Measurements from ENCODE around the gene CCDC102A. TPM values are rescaled to one million over a fixed set of nuclear protein-coding genes. Genes with fewer than 3 reads are reported as not detected.

The CCDC102A gene
- total and polyA plus RNA-seq, 9 of the 15 experiments (the other 6 are each of a cell fraction or from before 2014, with no cell fraction given): 0.03 to 4.9 (median 1.4) TPM

DNA sequence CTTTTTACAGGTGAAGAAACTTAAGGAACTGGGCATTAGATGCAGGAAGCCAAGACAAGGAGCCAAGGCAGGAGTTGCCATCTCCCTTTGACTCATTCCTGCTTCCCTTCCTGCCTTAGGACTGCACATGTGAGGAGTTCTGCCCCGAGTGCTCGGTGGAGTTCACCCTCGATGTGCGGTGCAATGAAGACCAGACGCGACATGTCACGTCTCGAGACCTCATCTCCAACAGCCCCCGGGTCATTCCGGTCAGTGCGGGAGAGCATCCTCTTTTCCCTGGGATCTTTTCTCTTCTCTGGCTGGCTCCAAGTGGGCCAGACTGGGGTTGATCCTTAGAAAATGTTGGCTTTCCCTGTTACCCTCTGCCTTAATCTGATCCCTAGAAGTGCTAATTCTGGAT, 67.3 kb downstream of the CCDC102A start:
- H3K9ac ChIP-seq (ENCODE audit: insufficient read depth in 1 of 2, low read depth in 2 of 2, low read length in 2 of 2): no peak overlapping the region
- H3K4me3 ChIP-seq: no peak overlapping the region
- H3K27ac ChIP-seq (ENCODE audit: extremely low read depth, low read depth, low read length): no peak overlapping the region
- no peak for ATAC-seq
- in situ Hi-C loops (cut with MboI): no loop called here
- peaks cover 90% of the 10 kb centered on the region for H3K36me3 ChIP-seq (ENCODE audit: control insufficient read depth, insufficient read depth, low read length)
- H3K79me2 ChIP-seq (ENCODE audit: control insufficient read depth, insufficient read depth, low read length): peaks cover 12% of the 10 kb centered on the region
- no TSS peak for BruUV-seq (replicated peaks)
- 0 out of 2 replicates have a peak, but pooled peaks cover 4% of the 10 kb centered on the region for H4K20me1 ChIP-seq (replicated peaks; ENCODE audit: control insufficient read depth, insufficient read depth, low read length)
- 87% methylated on average over 11 of the region's 11 CpGs for WGBS (ENCODE audit: insufficient coverage, low coverage, missing lambda C conversion rate)
- H3K27me3 ChIP-seq (ENCODE audit: control insufficient read depth in 2 of 2, insufficient read depth in 2 of 2, low read length in 2 of 2): no peaks in the 10 kb centered on the region
- H3K4me2 ChIP-seq (ENCODE audit: insufficient read depth, low read length): no peak overlapping the region
- no peak for DNase-seq (ENCODE audit: extremely low read depth in 1 of 4, low spot score in 3 of 4)
- H3K9me3 ChIP-seq (replicated peaks; ENCODE audit: control insufficient read depth, insufficient read depth, low read depth, low read length): no peaks in the 10 kb centered on the region
- no peak for FAIRE-seq
- H3K4me1 ChIP-seq (replicated peaks in 1 of 2; ENCODE audit: control insufficient read depth in 2 of 2, insufficient read depth in 2 of 2, low read length in 2 of 2): no peaks in the 10 kb centered on the region; a peak in 3 of 5 replicates
- ChIA-PET POLR2A (no interaction called here), CTCF (ENCODE audit: low intra/inter-chr PET ratio) (no interaction called here)
- H2AFZ ChIP-seq (ENCODE audit: low read depth, low read length): no peak overlapping the region
- intact Hi-C loops (cut with micrococcal nuclease): no loop called here
- H3K9me1 ChIP-seq (ENCODE audit: control insufficient read depth, insufficient read depth, low read length): peaks cover 3% of the 10 kb centered on the region
- TF ChIP-seq FOXA1 (IDR thresholded peaks at IDR 0.05; ENCODE audit: borderline replicate concordance) (no peak), NBN (IDR thresholded peaks at IDR 0.05; ENCODE audit: low read depth) (no peak), SAFB (IDR thresholded peaks at IDR 0.05; ENCODE audit: borderline replicate concordance, low read depth, low read length) (no peak), GATAD2A (IDR thresholded peaks at IDR 0.05) (no peak), TAF1 (IDR thresholded peaks at IDR 0.05; ENCODE audit: control insufficient read depth, extremely low read depth, insufficient read depth, low read length, severe bottlenecking) (no peak), ADNP (tag; IDR thresholded peaks at IDR 0.05) (no peak), NONO (IDR thresholded peaks at IDR 0.05; ENCODE audit: low read depth in 2 of 2, low read length in 1 of 2) (no peak), DMBX1 (CRISPR knock-in tag; IDR thresholded peaks at IDR 0.05; ENCODE audit: borderline replicate concordance) (no peak), SMAD1 (IDR thresholded peaks at IDR 0.05; ENCODE audit: low read depth, low read length, partially characterized antibody) (no peak), BCOR (IDR thresholded peaks at IDR 0.05) (no peak)
- TF ChIP-seq, protein P1, sequence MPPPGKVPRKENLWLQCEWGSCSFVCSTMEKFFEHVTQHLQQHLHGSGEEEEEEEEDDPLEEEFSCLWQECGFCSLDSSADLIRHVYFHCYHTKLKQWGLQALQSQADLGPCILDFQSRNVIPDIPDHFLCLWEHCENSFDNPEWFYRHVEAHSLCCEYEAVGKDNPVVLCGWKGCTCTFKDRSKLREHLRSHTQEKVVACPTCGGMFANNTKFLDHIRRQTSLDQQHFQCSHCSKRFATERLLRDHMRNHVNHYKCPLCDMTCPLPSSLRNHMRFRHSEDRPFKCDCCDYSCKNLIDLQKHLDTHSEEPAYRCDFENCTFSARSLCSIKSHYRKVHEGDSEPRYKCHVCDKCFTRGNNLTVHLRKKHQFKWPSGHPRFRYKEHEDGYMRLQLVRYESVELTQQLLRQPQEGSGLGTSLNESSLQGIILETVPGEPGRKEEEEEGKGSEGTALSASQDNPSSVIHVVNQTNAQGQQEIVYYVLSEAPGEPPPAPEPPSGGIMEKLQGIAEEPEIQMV (tag; conservative IDR thresholded peaks at IDR 0.05; ENCODE audit: low read depth): no peak
- TF ChIP-seq, protein P2, sequence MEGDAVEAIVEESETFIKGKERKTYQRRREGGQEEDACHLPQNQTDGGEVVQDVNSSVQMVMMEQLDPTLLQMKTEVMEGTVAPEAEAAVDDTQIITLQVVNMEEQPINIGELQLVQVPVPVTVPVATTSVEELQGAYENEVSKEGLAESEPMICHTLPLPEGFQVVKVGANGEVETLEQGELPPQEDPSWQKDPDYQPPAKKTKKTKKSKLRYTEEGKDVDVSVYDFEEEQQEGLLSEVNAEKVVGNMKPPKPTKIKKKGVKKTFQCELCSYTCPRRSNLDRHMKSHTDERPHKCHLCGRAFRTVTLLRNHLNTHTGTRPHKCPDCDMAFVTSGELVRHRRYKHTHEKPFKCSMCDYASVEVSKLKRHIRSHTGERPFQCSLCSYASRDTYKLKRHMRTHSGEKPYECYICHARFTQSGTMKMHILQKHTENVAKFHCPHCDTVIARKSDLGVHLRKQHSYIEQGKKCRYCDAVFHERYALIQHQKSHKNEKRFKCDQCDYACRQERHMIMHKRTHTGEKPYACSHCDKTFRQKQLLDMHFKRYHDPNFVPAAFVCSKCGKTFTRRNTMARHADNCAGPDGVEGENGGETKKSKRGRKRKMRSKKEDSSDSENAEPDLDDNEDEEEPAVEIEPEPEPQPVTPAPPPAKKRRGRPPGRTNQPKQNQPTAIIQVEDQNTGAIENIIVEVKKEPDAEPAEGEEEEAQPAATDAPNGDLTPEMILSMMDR (IDR thresholded peaks at IDR 0.05 in 2 of 3, conservative IDR thresholded peaks at IDR 0.05 in 1 of 3; ENCODE audit: insufficient read depth in 2 of 3, low read depth in 1 of 3, low read length in 3 of 3): no peak
- TF ChIP-seq, protein P3, sequence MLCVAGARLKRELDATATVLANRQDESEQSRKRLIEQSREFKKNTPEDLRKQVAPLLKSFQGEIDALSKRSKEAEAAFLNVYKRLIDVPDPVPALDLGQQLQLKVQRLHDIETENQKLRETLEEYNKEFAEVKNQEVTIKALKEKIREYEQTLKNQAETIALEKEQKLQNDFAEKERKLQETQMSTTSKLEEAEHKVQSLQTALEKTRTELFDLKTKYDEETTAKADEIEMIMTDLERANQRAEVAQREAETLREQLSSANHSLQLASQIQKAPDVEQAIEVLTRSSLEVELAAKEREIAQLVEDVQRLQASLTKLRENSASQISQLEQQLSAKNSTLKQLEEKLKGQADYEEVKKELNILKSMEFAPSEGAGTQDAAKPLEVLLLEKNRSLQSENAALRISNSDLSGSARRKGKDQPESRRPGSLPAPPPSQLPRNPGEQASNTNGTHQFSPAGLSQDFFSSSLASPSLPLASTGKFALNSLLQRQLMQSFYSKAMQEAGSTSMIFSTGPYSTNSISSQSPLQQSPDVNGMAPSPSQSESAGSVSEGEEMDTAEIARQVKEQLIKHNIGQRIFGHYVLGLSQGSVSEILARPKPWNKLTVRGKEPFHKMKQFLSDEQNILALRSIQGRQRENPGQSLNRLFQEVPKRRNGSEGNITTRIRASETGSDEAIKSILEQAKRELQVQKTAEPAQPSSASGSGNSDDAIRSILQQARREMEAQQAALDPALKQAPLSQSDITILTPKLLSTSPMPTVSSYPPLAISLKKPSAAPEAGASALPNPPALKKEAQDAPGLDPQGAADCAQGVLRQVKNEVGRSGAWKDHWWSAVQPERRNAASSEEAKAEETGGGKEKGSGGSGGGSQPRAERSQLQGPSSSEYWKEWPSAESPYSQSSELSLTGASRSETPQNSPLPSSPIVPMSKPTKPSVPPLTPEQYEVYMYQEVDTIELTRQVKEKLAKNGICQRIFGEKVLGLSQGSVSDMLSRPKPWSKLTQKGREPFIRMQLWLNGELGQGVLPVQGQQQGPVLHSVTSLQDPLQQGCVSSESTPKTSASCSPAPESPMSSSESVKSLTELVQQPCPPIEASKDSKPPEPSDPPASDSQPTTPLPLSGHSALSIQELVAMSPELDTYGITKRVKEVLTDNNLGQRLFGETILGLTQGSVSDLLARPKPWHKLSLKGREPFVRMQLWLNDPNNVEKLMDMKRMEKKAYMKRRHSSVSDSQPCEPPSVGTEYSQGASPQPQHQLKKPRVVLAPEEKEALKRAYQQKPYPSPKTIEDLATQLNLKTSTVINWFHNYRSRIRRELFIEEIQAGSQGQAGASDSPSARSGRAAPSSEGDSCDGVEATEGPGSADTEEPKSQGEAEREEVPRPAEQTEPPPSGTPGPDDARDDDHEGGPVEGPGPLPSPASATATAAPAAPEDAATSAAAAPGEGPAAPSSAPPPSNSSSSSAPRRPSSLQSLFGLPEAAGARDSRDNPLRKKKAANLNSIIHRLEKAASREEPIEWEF (CRISPR knock-in tag; IDR thresholded peaks at IDR 0.05): no peak

Data from K562 (cell line).